Smooth muscle cell of the brain vasculature (primary cell): ENCODE results near the gene ADGRG7.
A peak's percentile ranks its signal among the peaks of the same experiment; 100 is the strongest.

Source experiments
- DNase-seq: peaks from one replicate; pipeline ENCODE4 v3.0.0-alpha.2; 2012; ENCODE audit warnings: low read depth, low spot score

The ADGRG7 gene

DNA sequence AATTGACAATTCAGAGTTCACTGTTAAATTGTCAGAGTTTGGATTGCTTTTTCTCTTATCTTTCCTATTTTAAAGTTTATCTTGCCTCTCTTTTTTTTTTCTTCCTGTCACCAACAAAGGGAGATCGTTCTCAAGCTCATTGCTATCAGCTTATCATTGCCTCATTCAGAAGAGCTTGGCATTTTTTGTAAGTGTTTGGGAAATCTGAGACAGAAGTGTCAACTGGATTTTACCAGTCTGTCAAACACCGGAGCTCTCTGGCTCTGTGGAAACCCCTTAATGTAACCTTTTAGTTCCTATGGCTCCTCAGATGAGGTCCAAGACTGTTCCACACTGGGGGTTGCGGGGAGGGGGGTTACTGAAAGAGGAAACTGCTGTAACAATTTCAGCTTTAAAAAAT, 89.3 kb downstream of the ADGRG7 start:
- no peak for DNase-seq

DNA sequence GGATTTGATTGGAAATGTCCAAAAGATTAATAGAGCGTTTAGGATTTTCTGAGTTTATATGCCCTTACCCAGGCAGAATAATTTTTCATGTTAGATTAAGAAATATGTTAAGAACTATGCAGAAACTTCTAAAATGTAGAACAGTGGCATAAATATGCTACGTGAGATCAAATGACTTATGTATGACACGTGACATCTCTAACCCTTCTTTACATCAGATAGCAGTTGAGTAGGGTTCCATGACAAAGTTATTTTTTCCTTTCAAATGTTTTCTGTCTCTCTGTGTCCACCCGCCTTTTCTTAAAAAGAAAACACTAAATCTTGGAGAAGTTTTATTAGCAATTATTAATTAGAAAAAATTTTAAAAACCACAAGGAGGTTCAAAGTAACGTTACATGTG, 91.3 kb downstream of the ADGRG7 start:
- DNase-seq: no peak

DNA sequence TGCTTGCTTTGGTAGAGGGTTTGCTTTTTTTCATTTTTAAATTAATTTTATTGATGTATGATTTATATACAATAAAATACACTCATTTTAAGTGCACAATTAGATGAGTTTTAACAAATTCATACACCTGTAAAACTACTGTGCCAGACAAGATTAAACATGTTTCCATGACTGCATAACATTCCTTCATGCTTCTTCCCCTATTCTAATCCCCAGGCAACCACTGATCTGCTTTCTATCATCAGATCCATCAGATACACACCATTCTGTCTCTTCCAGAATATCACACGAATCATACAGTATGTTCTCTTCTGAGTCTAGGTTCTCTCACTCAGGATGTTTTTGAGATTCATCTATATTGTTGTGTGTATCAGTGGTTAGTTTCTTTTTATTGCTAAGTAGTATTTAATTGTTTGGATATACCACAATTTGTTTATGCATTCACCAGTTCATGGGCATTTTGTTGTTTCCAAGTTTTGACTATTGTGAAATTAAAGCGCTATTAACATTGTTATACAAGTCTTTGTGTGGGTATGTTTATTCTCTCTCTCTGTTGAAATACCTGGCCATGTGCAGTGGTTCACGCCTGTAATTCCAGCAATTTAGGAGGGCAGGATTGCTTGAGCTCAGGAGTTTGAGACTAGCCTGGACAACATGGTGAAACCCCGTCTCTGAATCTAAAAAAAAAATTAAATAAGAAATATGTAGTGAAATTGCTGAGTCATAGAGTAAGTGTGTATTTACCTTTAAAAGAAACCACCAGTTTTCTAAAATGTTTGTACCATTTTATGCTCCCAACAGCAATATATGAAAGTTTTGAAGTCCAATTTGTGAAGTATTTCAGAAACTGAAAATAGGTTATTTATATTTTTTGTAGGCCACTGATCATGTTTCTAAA, 92.9 kb downstream of the ADGRG7 start:
- no peak for DNase-seq

DNA sequence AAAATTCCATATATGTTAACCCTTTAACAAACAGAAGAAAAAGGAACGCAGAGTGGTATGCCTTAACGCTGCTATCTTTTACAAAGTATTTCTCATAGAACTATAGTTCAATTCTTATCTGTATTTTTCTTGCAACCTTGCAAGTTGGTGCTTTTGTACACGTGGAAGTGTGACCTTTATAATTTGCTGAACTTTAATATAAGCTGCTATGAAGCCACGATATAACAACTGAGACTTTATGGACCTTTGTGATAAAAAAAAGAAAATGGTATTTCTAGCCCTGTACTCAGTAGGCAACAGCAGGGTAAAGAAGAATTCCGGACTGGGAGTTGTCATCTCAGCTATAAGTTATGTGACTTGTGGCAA, 93.6 kb downstream of the ADGRG7 start:
- DNase-seq: no peak

DNA sequence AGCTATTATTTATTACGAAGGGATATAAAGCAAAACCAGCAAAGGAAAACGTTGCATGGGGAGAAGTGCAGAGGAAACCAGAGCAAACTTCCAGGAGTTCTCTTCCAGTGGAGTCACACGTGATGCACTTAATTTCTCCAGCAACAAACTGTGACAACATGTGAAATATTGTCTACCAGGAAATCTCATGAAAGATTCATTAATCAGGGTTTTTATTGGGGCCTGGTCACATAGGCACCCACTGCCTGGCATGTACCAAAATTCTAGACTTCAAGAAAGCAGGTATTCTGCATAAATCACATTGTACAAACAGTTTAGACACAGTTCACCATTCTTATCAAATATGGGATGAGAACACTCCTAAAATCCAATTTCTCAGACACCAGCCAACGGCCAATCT, 94.5 kb downstream of the ADGRG7 start:
- no peak for DNase-seq

DNA sequence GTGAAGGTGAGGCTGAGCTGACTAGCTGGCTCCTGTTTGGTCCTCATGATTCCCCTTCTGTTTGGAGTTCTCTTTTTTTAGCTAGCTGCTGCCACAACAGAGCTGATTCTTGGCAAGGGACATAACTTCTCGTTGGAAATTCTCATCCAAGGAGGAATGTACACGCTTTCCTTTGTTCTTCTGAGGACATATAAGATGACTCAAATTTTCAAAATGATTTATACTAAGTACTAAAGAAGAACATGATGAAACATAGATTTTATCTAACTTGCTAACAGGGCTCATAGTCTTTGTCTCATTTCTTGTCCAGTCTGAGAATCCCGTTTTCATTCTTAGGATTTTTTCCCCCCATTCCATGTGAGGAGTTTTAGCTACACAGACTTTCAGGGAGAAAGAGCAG, 97.0 kb downstream of the ADGRG7 start:
- DNase-seq: no peak

DNA sequence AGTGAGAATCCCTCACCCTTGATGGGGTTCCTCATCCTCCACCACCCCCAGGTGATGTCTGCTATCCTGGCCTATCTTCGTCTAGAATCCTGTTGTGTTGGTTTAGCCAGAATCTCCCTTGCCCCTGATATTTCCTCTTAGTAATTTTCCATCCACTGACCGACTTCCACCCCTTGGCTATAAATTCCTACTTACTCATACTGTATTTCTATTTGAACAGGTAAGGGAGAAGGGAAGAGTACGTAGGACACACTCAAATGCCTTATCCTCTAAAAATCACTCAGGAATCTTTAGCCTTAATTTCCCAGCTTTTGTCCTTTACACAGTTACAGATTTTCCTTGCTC, 99.2 kb downstream of the ADGRG7 start:
- no peak for DNase-seq

DNA sequence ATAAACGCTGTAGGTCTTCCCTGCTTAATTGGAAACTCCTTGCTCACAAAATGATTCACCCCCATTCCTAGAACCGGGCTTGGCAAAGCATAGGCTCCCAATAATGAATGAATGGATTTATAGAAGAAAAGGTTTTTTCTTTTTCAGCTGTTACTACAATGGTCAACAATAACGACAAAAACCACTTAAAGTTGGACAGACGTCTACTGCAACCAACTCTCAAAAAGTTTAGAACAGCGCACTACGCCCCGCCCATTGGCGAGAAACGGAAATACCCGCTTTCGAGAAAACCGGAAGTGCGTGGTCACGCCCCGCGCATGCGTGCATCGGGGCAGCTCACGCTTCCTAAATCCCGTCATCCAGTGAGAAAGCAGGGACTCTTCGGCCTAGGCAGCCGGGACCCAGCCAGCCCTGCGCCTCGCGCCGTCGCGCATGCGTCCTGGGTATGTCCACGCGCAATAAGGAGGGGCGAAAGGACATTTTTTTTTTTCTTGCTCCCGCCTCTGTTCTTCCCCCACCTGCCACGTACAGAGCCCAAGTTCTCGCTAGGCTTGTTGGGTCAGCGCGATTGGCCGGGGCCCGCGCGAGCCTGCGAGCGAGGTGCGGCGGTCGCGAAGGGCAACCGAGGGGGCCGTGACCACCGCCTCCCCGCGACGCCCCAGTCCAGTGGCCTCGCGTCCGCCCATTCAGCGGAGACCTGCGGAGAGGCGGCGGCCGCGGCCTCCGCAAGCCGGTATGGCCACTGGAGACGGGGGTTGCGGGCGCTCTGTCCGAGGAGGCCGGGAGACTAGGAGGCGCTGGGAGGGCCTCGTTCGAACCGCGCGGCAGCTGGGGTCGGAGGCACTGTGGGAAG, 99.8 kb downstream of the ADGRG7 start, which contains the start of gene TFG:
TSS of gene TFG (plus strand) at position 506 of the 853 bp plus-strand sequence. CDS start 4,192 bp downstream, outside the sequence.
- DNase-seq: peak; percentile 100

DNA sequence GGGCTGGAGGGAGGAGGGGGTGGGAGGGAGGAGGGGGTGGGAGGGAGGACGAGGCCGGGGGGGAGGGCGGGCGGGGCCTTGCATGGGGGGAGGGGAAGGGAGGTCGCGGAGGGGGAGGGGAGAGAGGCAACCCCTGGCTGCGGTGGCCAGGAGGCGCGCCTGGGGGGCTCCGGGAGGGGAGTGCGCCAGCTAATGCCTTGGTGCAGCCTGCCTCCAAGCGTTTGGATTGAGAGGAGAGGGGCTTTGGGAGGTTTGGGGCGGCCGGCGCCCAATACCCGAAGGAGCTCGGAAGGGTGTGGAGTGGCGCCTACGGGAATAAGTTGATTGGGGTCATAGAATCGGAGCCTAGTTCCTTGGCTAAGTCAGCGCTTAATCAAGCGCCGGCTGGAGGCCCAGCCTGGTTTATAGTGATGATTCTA, 100.5 kb downstream of the ADGRG7 start:
- DNase-seq: peak; percentile 2

DNA sequence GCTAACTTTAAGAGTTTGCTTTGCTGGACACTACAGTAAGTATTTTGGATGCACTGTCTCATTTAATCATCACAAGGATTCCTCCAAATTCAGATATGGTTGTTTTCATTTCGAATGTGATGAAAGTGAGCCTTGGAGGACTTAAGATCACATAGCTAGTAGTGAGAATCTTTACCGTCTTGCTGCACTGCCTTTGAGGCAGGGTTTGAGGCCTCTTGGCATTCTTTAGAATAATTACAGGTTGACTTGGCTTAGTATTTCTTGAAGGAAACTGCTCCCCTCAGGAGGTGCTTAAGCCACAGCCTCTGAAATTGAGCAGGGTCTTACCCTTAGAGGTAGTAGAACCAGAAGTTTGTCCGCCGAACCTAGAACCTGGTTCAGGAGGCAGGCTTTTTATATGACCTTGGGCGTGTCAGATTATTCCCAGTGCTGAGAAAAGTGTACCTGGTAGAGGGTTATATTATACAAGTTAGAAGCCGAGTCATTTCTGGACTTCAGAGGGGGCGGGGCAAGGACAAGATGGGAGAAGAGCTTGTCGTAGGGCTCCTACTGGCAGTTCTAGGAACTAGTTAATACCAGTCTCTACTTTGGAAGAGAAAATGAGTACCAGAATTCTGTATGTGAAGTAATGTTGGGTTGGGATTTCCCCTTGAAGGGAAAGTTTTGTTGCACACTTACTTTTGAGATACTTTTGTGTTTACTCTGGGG, 101.0 kb downstream of the ADGRG7 start:
- DNase-seq: peak; percentile 29

DNA sequence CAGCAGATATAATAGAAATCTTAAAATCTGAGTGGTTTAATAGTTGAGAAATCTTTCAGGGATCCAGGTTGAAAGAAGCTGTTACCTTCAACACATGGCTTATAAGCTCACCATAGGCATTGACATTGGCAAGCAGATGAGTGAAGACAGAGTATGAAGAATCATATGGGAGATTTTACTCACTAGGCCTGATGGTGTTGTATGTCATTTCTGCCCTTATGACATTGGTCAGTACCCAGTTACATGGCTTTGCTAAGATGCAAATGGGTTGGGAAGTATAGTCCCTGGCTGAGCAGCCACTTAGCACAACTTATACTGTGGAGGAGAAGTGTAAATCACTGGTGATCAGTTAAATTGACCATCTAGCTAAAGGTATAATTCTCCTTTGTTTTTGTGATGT, 105.8 kb downstream of the ADGRG7 start:
- no peak for DNase-seq

DNA sequence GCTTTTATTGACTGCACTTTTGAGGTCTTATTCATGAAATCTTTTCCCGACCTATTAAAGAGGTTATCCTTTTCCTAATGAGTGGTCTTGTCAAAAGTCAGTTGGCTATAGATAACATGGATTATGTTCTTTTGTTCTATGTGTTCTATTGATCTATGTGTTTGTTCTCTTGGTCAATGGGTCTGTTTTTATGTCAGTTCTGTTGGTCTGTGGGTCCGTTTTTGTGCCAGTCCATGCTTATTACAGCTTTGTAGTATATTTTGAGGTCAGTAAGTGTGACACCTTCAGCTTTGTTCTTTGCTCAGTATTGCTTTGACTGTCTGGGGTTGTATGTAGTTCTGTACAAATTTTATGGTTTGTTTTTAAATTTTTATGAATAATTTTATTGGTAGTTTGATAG, 107.7 kb downstream of the ADGRG7 start:
- DNase-seq: no peak

DNA sequence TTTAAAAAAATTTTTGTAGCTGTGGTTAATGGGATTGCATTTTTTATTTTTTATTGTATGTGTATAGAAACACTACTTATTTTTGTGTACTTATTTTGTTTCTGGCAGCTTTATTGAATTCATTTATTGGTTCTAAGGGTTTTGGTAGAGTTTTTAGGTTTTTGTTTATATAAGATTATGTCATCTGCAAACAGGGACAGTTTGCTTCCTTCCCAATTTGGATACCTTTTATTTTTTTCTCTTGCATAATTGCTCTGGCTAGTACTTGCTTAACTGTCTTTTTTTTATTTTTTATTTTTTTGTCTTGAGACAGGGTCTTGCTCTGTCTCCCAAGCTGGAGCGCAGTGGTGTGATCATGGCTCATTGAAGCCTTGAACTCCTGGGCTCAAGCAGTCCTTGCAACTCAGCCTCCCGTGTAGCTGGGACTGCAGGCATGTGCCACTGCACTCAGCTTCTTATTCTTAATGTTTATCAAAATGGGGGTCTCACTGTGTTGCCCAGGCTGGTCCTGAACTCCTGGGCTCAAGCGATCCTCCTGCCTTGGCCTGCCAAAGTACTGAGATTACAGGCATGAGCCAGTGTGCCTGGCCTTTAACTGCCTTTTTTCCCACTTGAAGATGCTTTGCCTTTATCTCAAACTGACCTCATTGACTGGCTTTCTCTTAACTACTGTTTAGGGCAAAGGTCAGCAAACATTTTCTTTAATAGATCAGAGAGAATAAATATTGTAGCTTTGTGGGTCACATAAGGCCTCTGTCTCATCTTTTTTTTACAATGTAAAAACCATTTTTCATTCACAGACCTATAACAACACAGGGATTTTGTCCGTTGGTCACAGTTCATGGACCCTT, 108.5 kb downstream of the ADGRG7 start:
- DNase-seq: no peak

DNA sequence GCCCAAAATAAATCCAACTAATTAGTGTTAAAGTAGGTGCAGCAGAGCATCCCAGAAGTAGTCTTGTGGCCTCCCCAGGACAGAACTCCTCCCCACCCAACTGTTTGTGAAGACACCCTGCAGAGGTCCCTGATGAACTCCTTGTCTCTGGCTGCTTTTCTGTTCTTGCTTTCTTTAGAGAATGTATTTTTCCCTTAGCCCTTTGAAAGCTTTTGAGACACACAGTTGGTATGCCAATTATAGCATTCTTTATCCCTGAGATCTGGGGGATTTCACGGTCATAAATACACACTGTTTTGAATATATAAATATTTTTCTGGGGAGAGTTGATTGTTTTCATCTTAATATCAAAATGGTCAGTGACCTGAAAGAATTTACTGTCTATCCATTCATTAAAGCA, 109.7 kb downstream of the ADGRG7 start:
- DNase-seq: no peak

DNA sequence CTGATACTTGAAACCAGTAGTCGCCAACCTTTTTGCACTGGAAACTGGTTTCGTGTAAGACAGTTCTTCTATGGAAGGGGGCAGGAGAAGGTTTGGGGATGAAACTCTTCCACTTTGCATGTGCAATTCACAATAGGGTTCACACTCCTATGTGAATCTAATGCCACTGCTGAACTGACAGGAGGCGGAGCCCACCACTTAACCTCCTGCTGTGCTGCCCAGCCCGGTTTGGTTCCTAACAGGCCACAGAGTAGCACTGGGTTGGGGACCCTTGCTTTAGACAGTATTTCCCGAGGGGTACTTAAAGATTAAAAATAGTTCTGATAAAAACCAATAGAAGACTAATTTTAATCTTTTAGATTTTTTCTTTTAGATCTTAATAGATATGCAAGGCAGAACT, 111.0 kb downstream of the ADGRG7 start:
- DNase-seq: no peak

DNA sequence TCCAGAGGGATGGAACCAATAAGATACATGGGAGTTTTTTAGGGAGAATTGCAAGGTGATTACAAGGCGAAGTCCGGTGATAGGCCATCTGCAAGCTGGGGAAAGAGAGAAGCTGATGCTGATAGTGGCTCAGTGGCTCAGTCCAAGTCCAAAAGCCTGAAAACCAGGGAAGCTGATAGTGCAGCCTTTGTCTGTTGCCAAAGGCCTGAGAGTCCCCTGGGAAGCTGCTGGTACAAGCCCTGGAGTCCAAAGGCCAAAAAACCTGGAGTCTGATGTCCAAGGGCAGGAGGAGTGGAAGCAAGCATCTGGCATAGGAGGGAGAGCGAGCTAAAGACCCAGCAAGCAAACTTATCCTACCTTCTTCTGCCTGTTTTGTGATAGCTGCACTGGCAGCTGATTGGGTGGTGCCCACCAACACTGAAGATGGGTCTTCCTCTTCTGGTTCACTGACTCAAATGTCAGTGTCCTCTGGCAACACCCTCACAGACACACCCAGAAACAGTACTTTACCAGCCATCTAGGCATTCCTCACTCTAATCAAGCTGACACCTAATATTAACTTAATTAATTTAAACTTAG, 116.6 kb downstream of the ADGRG7 start:
- no peak for DNase-seq

DNA sequence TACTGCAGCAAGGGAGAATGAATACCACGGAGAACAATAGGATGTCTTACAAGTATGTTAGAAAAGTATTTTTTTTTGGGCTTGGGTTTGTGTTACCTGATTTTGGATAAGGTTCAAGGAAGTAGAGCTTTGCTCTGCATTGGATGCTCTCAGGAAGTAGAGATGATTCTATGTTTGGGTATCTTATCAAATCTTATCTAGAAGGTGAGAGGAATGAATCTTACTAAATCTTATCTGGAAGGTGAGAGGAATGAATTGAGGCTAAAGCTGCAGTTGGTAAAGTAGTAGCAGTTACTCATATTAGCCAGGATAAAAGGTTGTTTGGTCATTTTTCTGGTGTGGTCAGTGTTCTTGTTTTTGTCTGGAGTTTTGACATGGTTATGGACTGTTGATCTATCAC, 117.3 kb downstream of the ADGRG7 start:
- DNase-seq: no peak

DNA sequence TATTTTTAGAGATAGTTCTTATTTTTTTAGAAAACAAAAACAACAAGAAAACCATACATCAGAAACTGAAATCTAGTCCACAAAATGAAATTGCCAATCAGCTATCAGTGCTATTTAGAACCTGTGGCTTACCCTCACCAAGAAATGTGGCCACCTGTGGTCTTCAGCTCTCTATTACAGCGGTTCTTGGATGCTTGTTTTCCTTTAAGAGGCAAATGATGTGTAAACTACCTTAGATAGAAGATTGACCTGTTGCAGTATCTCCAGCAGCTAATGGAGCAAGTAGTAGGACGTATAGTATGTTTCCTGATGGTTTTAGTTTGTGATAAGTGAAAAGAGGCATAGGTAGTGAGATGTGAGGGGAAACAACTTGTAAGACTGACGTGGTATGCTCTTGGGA, 121.1 kb downstream of the ADGRG7 start:
- no peak for DNase-seq

DNA sequence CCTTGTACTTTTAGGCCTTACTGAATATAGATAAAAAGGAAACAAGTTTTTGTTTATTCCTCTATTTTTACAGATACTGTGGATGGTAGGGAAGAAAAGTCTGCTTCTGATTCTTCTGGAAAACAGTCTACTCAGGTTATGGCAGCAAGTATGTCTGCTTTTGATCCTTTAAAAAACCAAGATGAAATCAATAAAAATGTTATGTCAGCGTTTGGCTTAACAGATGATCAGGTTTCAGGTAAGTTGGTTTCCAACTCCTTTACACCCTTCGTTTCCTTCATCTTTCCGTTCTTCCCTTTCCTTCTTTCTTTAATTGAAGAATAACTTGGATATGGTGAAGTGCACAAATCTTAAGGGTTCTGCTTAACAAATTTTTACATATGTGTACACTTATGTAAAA, 123.0 kb downstream of the ADGRG7 start:
- no peak for DNase-seq

DNA sequence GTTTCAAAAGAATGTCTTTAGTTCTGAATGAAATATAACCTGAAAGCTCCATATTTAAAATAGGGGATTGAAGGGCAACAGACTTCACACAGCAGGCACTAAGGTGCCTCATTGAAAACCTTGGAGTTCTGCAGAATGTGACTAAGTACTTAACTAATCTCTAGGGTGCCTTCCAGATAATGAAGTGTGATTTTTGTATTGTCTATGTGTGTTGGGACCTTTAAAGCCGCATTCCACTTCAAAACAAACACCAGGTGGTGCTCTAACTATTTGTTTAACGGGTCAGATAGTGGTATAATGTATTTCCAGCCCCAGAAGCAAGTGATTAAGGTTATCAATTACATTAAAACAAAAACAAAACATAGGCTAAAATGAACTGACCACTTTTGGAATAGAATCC, 127.9 kb downstream of the ADGRG7 start:
- no peak for DNase-seq

DNA sequence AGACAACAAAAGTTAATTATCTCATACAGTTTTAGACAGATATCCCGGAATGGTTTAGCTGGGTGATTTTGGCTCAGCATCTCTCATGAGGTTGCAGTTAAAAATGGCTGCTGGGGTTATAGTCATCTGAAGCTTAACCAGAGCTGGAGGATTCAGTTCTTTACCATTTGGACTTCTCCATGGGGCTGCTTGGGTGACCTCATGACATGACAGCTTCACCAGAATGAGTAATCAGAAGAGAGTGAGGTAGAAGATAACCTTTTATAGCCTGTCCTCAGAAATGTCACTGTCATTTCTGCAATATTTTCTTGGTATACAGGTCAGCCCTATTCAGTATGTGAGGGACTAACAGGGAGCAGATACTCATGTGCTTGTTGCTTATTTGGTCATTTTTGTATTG, 130.8 kb downstream of the ADGRG7 start:
- DNase-seq: no peak
